AG10803 (cell line): Measurements from ENCODE around the gene KIF24.
"Not testable (repeated sequence)": the region's sequence is repeated elsewhere in the genome, so short reads cannot be mapped to it uniquely, and the experiment has no call there.

Experiments
- DNase-seq: peaks from one replicate; pipeline ENCODE4 v3.0.0; 2010; ENCODE audit warnings: low read depth
- H3K4me3 ChIP-seq: 2 replicates; pipeline ENCODE4 v1.5.1; 2011; ENCODE audit warnings: mild to moderate bottlenecking, low read length, control low read depth
- CTCF ChIP-seq: conservative IDR thresholded peaks from 2 replicates; pipeline ENCODE4 v1.5.1; 2011; ENCODE audit warnings: mild to moderate bottlenecking, low read length, control low read depth, inconsistent platforms

Gene KIF24

GRCh38 chr9:34349324-34349723, 20.3 kb upstream of the KIF24 start:
- no peak for DNase-seq
- no peak for TF ChIP-seq CTCF
- no peak overlapping the region for H3K4me3 ChIP-seq

- TF ChIP-seq CTCF: no peak
- DNase-seq: no peak
- H3K4me3 ChIP-seq: no peak overlapping the region
These were observed 18.7 kb upstream of the KIF24 start for GRCh38 chr9:34347800-34348158.

- no peak for DNase-seq
- no peak overlapping the region for H3K4me3 ChIP-seq
- no peak for TF ChIP-seq CTCF
These were observed 18.1 kb upstream of the KIF24 start for GRCh38 chr9:34346873-34347799.

DNA sequence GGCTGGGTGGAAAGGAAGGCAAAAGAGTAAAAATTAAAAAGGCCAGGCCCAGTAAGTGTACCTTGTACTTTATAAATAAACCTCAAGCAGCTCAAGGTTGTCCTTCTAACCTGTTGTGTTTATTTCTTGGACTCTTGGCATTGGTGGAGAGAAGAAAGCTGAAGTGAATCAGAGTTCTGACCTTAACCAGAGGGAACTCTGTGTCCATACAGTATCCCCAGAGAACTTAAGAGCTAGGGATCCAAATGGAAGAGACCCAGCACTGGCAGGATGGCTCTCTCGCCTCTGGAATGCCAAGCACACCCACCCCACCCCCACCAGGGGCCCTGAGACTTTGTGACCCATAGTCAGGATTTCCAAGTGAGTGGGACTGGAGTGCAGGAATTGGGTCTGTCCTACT, 14.5 kb upstream of the KIF24 start:
- no peak for DNase-seq
- no peak for TF ChIP-seq CTCF
- H3K4me3 ChIP-seq: no peak overlapping the region

GRCh38 chr9:34343090-34343489, 14.0 kb upstream of the KIF24 start:
- no peak overlapping the region for H3K4me3 ChIP-seq
- DNase-seq: no peak
- TF ChIP-seq CTCF: no peak

GRCh38 chr9:34341659-34342295, 12.7 kb upstream of the KIF24 start:
- no peak for DNase-seq
- H3K4me3 ChIP-seq: no peak overlapping the region
- no peak for TF ChIP-seq CTCF

DNA sequence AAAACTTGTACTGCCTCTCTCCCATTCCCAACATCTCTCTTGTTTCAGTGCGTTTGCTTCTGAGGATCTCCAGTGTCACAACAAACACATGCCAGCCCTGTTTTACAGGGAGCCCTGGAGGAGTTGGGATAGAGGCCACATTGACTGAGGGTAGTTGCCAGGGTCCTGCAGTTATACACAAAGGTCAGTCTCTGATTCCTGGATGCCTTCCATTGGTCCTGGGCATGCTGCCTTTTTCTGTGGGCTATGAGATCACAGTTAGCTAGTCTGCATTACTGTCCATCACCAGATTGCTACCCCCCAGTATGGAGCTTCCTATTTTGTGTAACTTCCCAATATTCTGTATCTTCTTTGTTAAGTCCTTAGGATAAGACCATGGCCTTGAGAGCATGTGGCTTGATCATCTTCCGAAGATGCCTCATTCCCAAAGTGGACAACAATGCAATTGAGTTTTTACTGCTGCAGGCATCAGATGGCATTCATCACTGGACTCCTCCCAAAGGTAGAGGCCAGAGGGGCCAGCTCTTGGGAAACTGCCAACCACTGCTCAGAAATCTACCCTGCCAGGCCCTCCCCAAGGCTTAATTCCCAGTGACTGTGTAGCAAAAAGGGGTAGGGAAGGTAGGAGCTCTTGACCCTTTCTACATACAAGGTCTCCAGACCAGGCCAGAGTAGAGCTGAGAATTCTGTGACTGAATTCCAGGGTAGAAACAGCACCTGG, 9.8 kb upstream of the KIF24 start:
- H3K4me3 ChIP-seq: no peak overlapping the region
- DNase-seq: no peak
- TF ChIP-seq CTCF: no peak

DNA sequence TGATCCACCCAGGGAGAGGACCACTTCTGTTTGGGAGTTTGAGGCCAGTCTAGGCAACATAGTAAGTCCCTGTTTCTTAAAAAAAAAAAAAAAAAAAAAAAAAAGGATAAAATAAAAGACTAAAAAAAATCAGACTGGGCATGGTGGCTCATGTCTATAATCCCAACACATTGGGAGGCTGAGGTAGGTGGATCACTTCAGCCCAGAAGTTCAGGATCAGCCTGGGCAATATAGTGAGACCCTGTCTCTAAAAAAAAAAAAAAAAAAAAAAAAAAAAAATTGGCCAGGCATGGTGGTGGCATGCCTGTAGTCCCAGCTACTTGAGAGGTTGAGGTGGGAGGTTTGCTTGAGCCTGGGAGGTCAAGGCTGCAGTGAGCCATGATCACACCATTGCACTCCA, 9.0 kb upstream of the KIF24 start:
- not testable (repeated sequence) for H3K4me3 ChIP-seq, DNase-seq
